Epithelial cell of esophagus (primary cell): ENCODE data around the gene SCO2.

ENCODE experiments used
- DNase-seq: peaks from one replicate; pipeline ENCODE4 v3.0.0; 2010; ENCODE audit warnings: low read depth
- H3K4me3 ChIP-seq: 2 replicates; pipeline ENCODE4 v1.5.1; 2011; ENCODE audit warnings: mild to moderate bottlenecking, low read length, control low read depth
- CTCF ChIP-seq: IDR thresholded peaks from 2 replicates; pipeline ENCODE4 v1.5.1; 2011; ENCODE audit warnings: low read depth, mild to moderate bottlenecking, low read length, control low read depth, inconsistent platforms; ENCODE audit not compliant: insufficient read depth; ENCODE audit errors: missing control alignments

Gene SCO2

GRCh38 chr22:50490531-50491308 lies 34.7 kb downstream of the SCO2 start:
- no peak for DNase-seq

GRCh38 chr22:50489363-50490243 lies 35.8 kb downstream of the SCO2 start:
- H3K4me3 ChIP-seq, result no peak overlapping the region
- DNase-seq, result no peak
- no peak for TF ChIP-seq CTCF

More at GRCh38 chr22:50490531-50491308, 34.7 kb downstream of the SCO2 start:
- TF ChIP-seq CTCF, result no peak
- no peak overlapping the region for H3K4me3 ChIP-seq

GRCh38 chr22:50488886-50489285 lies 36.5 kb downstream of the SCO2 start:
- no peak for TF ChIP-seq CTCF

GRCh38 chr22:50488006-50488677 lies 37.3 kb downstream of the SCO2 start:
- H3K4me3 ChIP-seq, result no peak overlapping the region
- TF ChIP-seq CTCF, result no peak
- no peak for DNase-seq

More at GRCh38 chr22:50488886-50489285, 36.5 kb downstream of the SCO2 start:
- no peak for DNase-seq
- H3K4me3 ChIP-seq, result no peak overlapping the region

GRCh38 chr22:50487290-50488005 lies 38.0 kb downstream of the SCO2 start:
- no peak overlapping the region for H3K4me3 ChIP-seq
- no peak for DNase-seq
- no peak for TF ChIP-seq CTCF

- no peak for TF ChIP-seq CTCF
- H3K4me3 ChIP-seq, result no peak within 1 kb of the TSS
- no peak for DNase-seq
Measured at GRCh38 chr22:50486561-50487289, 38.7 kb downstream of the SCO2 start, which contains the start of gene MIOX. MIOX (plus strand) TSS chr22:50486859; CDS start chr22:50486898, 39 bp downstream.
